GM13977 (cell line): Measurements from ENCODE around the gene TSPYL4.
A peak's percentile ranks its signal among the peaks of the same experiment; 100 is the strongest.

ENCODE experiments used
- DNase-seq: peaks from one replicate; pipeline ENCODE4 v3.0.0; 2012; ENCODE audit warnings: low spot score
- in situ Hi-C: fragments of 300-500 bp; cut with MboI; formaldehyde crosslinking; loops from one replicate; pipeline ENCODE4 v1.12.0; 2022; ENCODE audit warnings: low sequenced_read_pairs, low pct_unique_long_range_greater_than_20kb, mixed read lengths, inconsistent platforms; ENCODE audit not compliant: unreplicated experiment
- TF ChIP-seq, protein P1 (sequence below): IDR thresholded peaks from 2 replicates; pipeline ENCODE4 v1.5.1; 2012; ENCODE audit warnings: mild to moderate bottlenecking, control low read depth; ENCODE audit not compliant: insufficient read depth; ENCODE audit errors: extremely low read depth, missing control alignments

TSPYL4 gene

DNA sequence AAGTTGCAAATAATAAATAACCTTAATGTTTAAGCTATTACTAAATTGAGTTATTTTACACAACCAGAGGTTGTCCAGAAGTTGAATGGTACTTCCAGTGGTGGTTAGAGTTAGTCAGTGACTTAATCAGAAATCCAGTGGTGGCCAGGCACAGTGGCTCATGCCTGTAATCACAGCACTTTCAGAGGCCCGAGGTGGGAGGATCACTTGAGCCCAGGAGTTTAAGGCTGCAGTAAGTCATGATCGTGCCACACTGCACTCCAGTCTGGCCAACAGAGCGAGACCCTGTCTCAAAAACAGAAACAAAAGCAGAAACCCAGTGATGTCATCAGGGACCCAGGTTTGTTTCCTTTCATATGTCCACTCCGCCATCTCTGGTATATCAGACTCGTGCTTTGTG, 35.0 kb downstream of the TSPYL4 start:
- in situ Hi-C loops, result no loop called here
- no peak for DNase-seq
- TF ChIP-seq, protein P1, sequence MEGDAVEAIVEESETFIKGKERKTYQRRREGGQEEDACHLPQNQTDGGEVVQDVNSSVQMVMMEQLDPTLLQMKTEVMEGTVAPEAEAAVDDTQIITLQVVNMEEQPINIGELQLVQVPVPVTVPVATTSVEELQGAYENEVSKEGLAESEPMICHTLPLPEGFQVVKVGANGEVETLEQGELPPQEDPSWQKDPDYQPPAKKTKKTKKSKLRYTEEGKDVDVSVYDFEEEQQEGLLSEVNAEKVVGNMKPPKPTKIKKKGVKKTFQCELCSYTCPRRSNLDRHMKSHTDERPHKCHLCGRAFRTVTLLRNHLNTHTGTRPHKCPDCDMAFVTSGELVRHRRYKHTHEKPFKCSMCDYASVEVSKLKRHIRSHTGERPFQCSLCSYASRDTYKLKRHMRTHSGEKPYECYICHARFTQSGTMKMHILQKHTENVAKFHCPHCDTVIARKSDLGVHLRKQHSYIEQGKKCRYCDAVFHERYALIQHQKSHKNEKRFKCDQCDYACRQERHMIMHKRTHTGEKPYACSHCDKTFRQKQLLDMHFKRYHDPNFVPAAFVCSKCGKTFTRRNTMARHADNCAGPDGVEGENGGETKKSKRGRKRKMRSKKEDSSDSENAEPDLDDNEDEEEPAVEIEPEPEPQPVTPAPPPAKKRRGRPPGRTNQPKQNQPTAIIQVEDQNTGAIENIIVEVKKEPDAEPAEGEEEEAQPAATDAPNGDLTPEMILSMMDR, result no peak

DNA sequence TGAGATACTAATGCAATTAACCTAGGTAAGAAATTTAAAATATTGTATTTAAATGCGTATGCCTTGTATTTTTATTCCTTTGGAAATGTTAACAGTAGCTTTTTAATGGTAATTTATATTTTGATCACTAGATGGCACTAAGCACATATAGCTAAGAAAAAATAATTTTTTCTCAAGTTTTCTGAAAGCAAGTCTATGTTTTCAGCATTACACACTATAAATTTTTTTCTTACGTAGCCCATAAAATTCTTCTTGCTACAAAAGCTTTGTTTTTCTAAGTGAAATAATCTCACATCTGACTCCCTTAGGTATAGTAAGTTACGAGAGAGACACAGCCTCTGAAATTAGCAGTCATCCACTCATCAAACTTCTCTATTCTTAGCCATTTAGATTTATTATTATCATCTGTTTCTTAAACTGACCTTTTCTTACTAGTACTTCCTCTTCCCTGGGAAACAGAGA, 35.7 kb downstream of the TSPYL4 start:
- DNase-seq, result no peak
- TF ChIP-seq, protein P1, result peak; percentile 34
- in situ Hi-C loops, result no loop called here

DNA sequence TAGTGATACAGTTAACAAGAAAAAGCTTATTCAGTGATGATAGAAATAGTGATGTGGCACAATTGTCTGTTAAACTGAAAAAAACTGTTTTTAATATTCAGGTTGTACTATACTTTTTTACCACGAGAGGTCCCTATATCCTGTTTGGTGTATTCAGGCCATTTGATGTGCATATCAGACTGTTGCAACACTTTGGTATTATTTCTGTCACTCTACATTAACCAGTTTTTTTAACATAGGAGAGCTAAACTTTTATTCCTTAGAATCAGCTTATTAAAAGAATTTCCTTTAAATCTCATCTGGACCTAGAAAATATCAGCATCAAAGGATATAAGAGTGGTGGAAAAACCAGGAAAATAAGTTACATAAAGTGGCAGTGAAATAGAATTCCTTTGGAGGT, 36.8 kb downstream of the TSPYL4 start:
- no peak for DNase-seq
- TF ChIP-seq, protein P1, result peak; percentile 51
- in situ Hi-C loops, result no loop called here

DNA sequence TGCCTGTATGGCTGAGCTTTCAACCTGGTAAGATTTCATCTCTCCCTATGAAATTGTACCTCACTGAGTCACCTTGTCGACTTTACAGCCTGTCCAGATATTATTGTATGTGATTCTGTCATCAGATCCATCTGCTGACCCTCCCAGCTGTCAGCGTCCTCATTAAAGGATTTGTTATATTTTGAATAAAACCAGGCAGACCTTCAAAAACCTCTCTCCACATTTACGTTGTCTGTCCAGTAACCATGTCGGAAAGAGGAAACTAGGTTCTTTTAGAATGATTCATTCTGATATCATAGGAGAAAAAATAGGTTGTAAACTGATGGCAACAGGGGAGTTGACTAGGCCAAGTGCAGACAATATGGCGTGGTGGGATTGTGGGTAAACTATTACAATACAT, 38.5 kb downstream of the TSPYL4 start:
- in situ Hi-C loops, result no loop called here
- TF ChIP-seq, protein P1, result no peak
- DNase-seq, result no peak

DNA sequence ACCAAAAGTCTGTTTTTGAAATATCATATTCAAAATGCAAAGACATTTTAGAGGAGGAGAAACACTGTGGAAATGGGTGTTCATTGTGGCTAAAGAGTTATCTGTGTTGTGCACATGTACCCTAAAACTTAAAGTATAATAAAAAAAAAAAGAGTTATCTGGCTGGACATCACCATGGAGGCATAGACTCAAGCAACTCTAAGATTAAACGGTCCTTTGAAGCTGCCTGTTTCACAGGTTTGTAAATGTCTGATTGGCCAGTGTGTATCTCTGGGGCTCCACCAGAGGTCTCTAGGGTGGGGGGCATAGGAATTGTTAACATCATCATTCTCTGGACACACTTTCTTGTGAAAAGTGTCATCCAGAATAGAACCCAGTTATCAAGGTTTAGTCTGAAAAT, 39.2 kb downstream of the TSPYL4 start:
- in situ Hi-C loops, result no loop called here
- TF ChIP-seq, protein P1, result no peak
- no peak for DNase-seq

DNA sequence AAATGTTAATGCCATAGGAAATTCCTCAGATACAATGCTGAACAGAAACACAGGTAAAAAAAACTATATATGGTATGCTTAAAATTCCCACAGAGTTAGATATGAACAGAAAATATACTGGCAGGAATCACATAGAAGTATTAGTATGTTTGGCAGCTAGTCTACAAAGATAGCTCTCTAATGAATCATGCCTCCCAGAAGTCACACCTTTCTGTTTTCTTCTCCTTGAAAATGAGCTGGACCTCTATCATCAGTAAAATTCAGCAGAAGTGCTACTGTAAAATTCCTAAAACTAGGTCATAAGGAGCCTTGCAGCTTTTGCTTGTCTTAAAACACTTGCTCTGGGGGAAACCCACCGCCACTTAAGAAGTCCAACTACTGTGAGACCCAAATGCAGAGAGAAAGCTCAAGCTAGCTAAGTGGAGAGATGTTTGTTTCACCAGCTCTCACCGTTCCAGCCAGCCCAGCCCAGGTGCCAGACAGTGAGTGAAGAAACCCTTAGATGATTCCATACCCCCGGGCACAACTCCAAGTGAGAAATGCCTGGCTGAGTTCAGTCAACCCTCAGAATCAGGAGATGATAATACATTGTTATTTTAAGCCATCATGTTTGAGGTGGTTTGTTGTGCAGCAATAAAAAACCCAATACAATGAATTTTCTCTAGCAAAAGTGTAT, 43.0 kb downstream of the TSPYL4 start:
- in situ Hi-C loops, result no loop called here
- no peak for DNase-seq
- TF ChIP-seq, protein P1, result no peak
